GM20000 (cell line): ENCODE measurements around the gene EMSY.

Experiments used
- DNase-seq: peaks from one replicate; pipeline ENCODE4 v3.0.0; 2012; ENCODE audit warnings: low spot score
- CTCF ChIP-seq: IDR thresholded peaks from 2 replicates; pipeline ENCODE4 v1.5.1; 2012; ENCODE audit warnings: mild to moderate bottlenecking, control low read depth; ENCODE audit errors: extremely low read depth, missing control alignments

The EMSY gene

GRCh38 chr11:76560219-76560618, 115.4 kb downstream of the EMSY start:
- DNase-seq, result no peak
- no peak for TF ChIP-seq CTCF

- no peak for DNase-seq
- no peak for TF ChIP-seq CTCF
Measured at GRCh38 chr11:76561245-76561644, 116.4 kb downstream of the EMSY start.

GRCh38 chr11:76562541-76562940, 117.7 kb downstream of the EMSY start:
- TF ChIP-seq CTCF, result no peak

GRCh38 chr11:76564364-76564763, 119.5 kb downstream of the EMSY start:
- DNase-seq, result no peak
- no peak for TF ChIP-seq CTCF

More at GRCh38 chr11:76562541-76562940, 117.7 kb downstream of the EMSY start:
- no peak for DNase-seq

GRCh38 chr11:76566811-76567210, 122.0 kb downstream of the EMSY start:
- TF ChIP-seq CTCF, result no peak

GRCh38 chr11:76567261-76567660, 122.4 kb downstream of the EMSY start:
- no peak for DNase-seq
- no peak for TF ChIP-seq CTCF

More at GRCh38 chr11:76566811-76567210, 122.0 kb downstream of the EMSY start:
- no peak for DNase-seq

- TF ChIP-seq CTCF, result no peak
- DNase-seq, result no peak
Measured at GRCh38 chr11:76568139-76568538, 123.3 kb downstream of the EMSY start.
